Pancreas (tissue), 10 donors: ENCODE results near the gene PLXDC2. TPM values are rescaled to one million over a fixed set of nuclear protein-coding genes. Genes with fewer than 3 reads are reported as not detected.

Experiments used
- ATAC-seq, 4 donors: fragments of 200-7000 bp; cut with Tn5 transposase; one replicate each; pipeline versions ENCODE4 v1.8.0 to v1.9.1; 2020; ENCODE audit warnings: mild to moderate bottlenecking in 4 of 4, moderate library complexity in 4 of 4
- DNase-seq, 6 donors: peaks; one replicate each; pipeline ENCODE4 v3.0.0-alpha.2; 2020
- FAIRE-seq: peaks from 2 replicates; lab custom pipeline; 2012; peaks lifted over from hg19 to GRCh38; lab: Jason Lieb, UNC
- H3K27ac ChIP-seq, 4 donors: fragments of 200-600 bp; sonication (generic); 1 replicate in 3 of 4; 2 replicates in 1 of 4; pipeline versions ENCODE4 v1.5.0 to v1.8.0; 2020
- H3K27me3 ChIP-seq, 4 donors: fragments of 200-600 bp; one replicate each; pipeline ENCODE4 v1.8.0; 2021
- H3K36me3 ChIP-seq, 3 donors: fragments of 200-600 bp; sonication (generic) in 1 of 3; one replicate each; pipeline versions ENCODE4 v1.5.0 to v1.8.0; 2020 to 2021
- H3K4me1 ChIP-seq, 3 donors: fragments of 200-600 bp; one replicate each; pipeline ENCODE4 v1.8.0; 2021
- H3K4me3 ChIP-seq, 4 donors: fragments of 200-600 bp; sonication (generic) in 2 of 4; one replicate each; pipeline versions ENCODE4 v1.5.0 to v1.8.0; 2020 to 2021
- H3K9me3 ChIP-seq, 4 donors: fragments of 200-600 bp; one replicate each; pipeline ENCODE4 v1.8.0; 2021
- CTCF ChIP-seq, 4 donors: fragments of 200-600 bp; sonication (generic) in 3 of 4; IDR thresholded peaks; one replicate each; pipeline versions ENCODE4 v1.5.0 to v1.8.0; 2021; ENCODE audit warnings: antibody characterized with exemption in 4 of 4
- WGBS, 2 donors: extraction: QIAGEN DNeasy Blood & Tissue Kit; methylation state at CpG; one replicate each; pipeline ENCODE4 v1.1.7; 2013; 5-methylcytosine and 5-hydroxymethylcytosine counted together
- intact Hi-C, 3 donors: fragments of 100-400 bp; cut with DNase I; formaldehyde crosslinking; loops; one replicate each; pipeline versions ENCODE4 v1.11.1 to v1.14.2; 2022
- polyA plus RNA-seq, 2 donors: library from polyadenylated mRNA; stranded (reverse); fragments of 200-250 nt; gene quantifications; one replicate each; pipeline ENCODE4 v1.2.3, GENCODE V29; 2013
- total RNA-seq, 6 donors: library from RNA; stranded (reverse); fragmentation: NEBNext Ultra II Directional in 4 of 6; extraction: Animal tissue kit (Norgen Biotek cat#: 25700) in 4 of 6; gene quantifications; one replicate each; pipeline versions ENCODE4 v1.2.1 to v1.2.4, GENCODE V29; 2021 to 2023
- donor health status: healthy with polysubstance abuse.
- donor health status: DM: no; HTN: no; CAD: no; lungs with moderate emphysema.
- donor health status: DM: no; HTN: no; CAD: no.
- donor health status: control.
- donor health status: control.
- donor health status: Bipolar disorder and iron deficiency.
- donor health status: DM: yes; HTN: yes; CAD: no.
- donor health status: DM: no; HTN: no; CAD: no.
- donor health status: DM: no; HTN: no; CAD: no.
- donor health status: DM: yes; HTN: yes; CAD: no.

Gene PLXDC2
- total and polyA plus RNA-seq, 8 donors = 1.5 to 48.5 (median 4.3) TPM

DNA sequence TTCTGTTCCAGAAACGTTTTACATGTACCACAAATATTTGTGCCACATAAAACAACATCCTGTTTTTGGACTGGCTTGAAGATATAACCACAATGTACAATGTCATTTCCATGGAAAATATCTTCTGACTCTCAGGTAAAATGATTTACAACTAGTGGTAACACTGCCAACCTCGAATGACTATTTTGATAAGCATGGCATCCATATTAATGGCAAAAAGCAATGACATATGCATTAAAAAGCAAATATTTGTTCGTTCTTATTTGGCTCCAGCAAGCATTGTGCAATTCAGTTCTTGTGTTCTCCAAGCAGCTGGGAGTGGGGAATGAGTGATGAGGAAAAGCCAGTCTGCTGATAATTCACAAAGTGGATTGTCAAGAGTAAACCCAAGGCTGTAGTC lies 289.0 kb downstream of the PLXDC2 start:
- no peak for FAIRE-seq
- WGBS, 2 donors = 5 to 8% methylated on average over 3 of the region's 3 CpGs
- ATAC-seq = peak; percentile 54 to 88 (median 82)

GRCh38 chr10:20105931-20106330 lies 289.7 kb downstream of the PLXDC2 start:
- Histone ChIP-seq H3K27me3 (no peaks in the 10 kb centered on the region), H3K4me1 (no peaks in the 10 kb centered on the region), H3K4me3 (no peak overlapping the region), H3K9me3 (no peaks in the 10 kb centered on the region), H3K27ac (peak overlapping the region in 1 of 4 donors; percentile 36), H3K36me3 (no peaks in the 10 kb centered on the region)
- no peak for FAIRE-seq
- no peak for DNase-seq
- 59 to 74% methylated on average over 1 of the region's 1 CpG for WGBS, 2 donors
- TF ChIP-seq CTCF (IDR thresholded peaks at IDR 0.05) = no peak
- peak in 1 of 4 donors; percentile 28 for ATAC-seq
- intact Hi-C loops = no loop called here

More for the DNA sequence above, 289.0 kb downstream of the PLXDC2 start:
- no peak for TF ChIP-seq CTCF (IDR thresholded peaks at IDR 0.05)
- H3K4me3 ChIP-seq = no peak overlapping the region
- peak in 1 of 6 donors; percentile 19 for DNase-seq
- peaks cover 0 to 2% (median 0%) of the 10 kb centered on the region in 3 donors for H3K4me1 ChIP-seq
- no peaks in the 10 kb centered on the region for H3K36me3 ChIP-seq
- H3K27me3 ChIP-seq = no peaks in the 10 kb centered on the region
- intact Hi-C loops = no loop called here
- H3K9me3 ChIP-seq = no peaks in the 10 kb centered on the region
- peak overlapping the region in 1 of 4 donors; percentile 36 for H3K27ac ChIP-seq

- H3K36me3 ChIP-seq = no peaks in the 10 kb centered on the region
- no peak for TF ChIP-seq CTCF (IDR thresholded peaks at IDR 0.05)
- intact Hi-C loops = no loop called here
- no peak for FAIRE-seq
- ATAC-seq = no peak
- H3K4me1 ChIP-seq = no peaks in the 10 kb centered on the region
- H3K27ac ChIP-seq = no peak overlapping the region
- H3K9me3 ChIP-seq = no peaks in the 10 kb centered on the region
- WGBS, 2 donors = 69 to 78% methylated on average over 4 of the region's 4 CpGs
- DNase-seq = no peak
- H3K27me3 ChIP-seq = no peaks in the 10 kb centered on the region
- H3K4me3 ChIP-seq = no peak overlapping the region
Measured at GRCh38 chr10:20108021-20108420, 291.8 kb downstream of the PLXDC2 start.

DNA sequence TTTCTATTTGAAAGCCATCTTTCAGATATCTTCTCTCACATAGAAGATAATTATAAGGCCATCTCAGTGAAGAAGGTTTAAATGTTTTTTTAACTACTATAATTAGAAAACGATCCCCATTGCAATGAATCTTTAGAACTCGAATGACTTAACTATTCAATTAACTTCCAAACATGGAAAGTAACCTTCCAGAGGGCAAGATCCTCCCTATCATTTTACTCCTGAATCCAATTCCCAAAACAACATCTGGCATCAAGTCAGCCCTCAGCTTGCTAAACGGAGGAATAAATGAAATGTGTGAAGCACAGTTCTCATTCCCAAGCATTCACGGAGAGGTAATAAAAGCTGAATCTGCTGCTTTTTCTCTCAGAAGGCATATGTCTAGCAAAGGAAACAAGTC lies 293.4 kb downstream of the PLXDC2 start:
- H3K27me3 ChIP-seq = no peaks in the 10 kb centered on the region
- H3K4me1 ChIP-seq = no peaks in the 10 kb centered on the region
- intact Hi-C loops = no loop called here
- no peaks in the 10 kb centered on the region for H3K36me3 ChIP-seq
- no peak for TF ChIP-seq CTCF (IDR thresholded peaks at IDR 0.05)
- no peak overlapping the region for H3K4me3 ChIP-seq
- no peak for ATAC-seq
- H3K9me3 ChIP-seq = no peaks in the 10 kb centered on the region
- FAIRE-seq = no peak
- WGBS, 2 donors = 54 to 63% methylated on average over 4 of the region's 4 CpGs
- no peak for DNase-seq
- no peak overlapping the region for H3K27ac ChIP-seq

- FAIRE-seq (no peak), DNase-seq (no peak), ATAC-seq (no peak)
- intact Hi-C loops = no loop called here
- Histone ChIP-seq H3K36me3 (no peaks in the 10 kb centered on the region), H3K27me3 (no peaks in the 10 kb centered on the region), H3K27ac (no peak overlapping the region), H3K9me3 (no peaks in the 10 kb centered on the region), H3K4me3 (no peak overlapping the region), H3K4me1 (no peaks in the 10 kb centered on the region)
- no peak for TF ChIP-seq CTCF (IDR thresholded peaks at IDR 0.05)
- 54 to 66% methylated on average over 7 of the region's 7 CpGs for WGBS, 2 donors
Measured at GRCh38 chr10:20110125-20111100, 294.2 kb downstream of the PLXDC2 start.
